ENCODE data around the gene SCARF2.
"Not testable (repeated sequence)": the region's sequence is repeated elsewhere in the genome, so short reads cannot be mapped to it uniquely, and the experiment has no call there.

The SCARF2 gene

DNA sequence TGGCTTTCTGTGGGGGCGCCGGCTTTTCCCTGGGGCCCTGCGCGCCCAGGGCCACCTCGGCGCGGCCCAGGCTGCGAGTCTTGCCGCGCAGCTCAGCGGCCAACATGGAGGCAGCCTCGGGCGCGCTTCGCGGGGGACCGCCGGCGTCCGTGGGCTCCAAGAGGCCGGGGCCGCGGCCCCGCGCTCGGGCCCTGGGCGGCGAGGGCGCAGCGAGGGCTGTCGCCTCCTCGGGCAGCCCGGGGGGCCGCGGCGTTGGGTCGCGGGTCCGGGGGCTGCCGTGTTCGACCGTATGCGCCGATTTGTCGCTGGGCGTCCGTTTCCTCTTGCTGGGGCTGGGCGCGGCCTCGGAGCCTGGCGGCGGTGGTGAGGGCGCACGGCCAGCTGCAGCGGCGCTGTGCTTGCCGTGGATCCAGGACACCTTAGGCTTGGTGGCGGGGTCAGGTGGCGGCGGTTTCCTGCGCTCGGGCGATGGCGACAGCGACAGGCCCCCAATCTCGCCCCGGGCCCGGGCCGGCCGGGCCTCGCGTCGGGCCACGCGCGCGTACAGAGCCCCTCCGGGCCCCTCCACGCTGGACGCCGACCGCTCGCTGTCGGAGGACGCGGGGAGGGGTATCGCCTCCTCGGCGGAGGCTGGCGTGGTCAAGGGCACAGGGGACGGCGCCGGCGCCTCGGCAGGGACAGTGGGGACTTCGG is 11.9 kb downstream of the SCARF2 start:
- DNase-seq, result no peak

DNA sequence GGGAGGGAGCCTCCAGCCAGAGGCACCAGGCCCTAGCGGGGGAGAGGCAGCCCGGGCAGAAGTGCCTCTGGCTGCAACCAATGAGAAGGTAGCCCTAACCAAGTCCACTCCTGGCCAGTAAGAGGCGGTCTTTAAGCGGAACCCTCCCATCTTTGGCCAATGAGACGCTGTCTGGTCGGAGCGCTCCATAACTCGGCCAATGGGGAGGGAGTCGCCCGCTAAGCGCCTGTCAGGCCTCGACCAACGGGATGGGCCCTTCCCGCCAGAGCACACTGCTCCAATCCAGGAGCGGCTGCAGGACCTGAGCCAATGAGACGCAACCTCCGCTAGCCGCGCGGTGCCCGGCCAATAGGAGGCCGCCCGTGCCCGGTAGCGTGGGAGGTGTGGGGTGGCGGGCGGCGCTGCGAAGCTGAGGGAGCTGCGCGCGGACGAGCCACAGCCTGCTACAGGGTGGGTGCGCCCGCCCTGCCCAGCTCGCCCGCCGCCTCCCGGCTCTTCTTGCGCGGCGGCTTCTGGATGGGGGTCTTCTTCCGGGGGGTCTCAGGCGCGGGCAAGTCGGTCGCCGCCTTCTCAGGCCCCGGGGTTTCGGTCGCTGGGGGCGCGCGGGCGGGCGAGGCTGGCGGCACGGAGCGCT is 12.6 kb downstream of the SCARF2 start:
- no peak for DNase-seq

DNA sequence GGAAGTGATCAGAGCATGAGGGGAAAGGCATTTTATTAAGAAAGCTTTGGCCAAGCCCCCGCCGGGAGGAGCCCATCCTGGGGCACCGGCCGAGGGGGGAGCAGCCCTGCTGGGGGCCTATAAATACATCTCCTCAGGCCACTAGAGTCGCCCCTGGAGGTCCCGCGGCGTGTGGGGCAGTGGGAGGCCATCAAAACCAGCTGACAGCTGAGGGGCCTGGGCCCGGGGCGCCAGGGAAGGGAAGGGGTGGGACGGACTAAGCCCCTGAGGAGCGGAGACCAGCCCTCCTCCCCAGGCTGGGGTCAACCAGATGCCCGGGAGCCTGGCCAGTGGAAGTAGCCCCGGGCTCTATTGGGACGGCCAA is 13.1 kb downstream of the SCARF2 start:
- no peak for DNase-seq

DNA sequence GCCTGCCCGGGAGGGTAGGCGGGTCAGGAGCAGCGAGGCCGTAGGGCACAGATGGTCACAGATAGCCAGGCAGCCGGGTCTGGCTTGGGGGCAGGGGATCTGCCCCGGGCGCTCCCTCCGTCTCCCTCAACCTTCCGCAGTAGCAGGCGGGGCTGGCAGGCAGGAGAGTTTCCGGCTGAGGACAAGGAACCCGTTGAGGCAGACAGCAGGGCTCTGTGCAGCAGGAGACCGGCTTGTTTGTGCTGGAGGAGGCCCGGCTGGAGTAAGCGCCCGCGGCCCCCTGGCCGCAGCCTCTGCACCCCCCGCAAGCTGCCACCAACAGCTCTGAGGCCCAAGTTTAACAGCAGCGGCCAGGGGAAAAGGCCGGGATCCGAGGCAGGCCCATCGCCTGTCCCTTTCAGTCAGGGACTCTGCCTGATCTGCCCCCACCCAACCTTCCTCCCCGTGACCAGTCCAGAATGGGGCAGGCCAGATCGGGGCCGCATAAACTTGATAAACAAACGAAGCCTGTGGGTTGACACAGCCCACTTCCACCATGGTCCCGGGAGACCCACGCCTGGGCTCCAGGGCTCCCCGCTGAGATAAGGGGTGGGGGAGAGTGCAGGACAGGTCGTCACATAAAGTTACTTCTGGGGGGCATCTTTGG is 13.6 kb downstream of the SCARF2 start:
- no peak for DNase-seq

DNA sequence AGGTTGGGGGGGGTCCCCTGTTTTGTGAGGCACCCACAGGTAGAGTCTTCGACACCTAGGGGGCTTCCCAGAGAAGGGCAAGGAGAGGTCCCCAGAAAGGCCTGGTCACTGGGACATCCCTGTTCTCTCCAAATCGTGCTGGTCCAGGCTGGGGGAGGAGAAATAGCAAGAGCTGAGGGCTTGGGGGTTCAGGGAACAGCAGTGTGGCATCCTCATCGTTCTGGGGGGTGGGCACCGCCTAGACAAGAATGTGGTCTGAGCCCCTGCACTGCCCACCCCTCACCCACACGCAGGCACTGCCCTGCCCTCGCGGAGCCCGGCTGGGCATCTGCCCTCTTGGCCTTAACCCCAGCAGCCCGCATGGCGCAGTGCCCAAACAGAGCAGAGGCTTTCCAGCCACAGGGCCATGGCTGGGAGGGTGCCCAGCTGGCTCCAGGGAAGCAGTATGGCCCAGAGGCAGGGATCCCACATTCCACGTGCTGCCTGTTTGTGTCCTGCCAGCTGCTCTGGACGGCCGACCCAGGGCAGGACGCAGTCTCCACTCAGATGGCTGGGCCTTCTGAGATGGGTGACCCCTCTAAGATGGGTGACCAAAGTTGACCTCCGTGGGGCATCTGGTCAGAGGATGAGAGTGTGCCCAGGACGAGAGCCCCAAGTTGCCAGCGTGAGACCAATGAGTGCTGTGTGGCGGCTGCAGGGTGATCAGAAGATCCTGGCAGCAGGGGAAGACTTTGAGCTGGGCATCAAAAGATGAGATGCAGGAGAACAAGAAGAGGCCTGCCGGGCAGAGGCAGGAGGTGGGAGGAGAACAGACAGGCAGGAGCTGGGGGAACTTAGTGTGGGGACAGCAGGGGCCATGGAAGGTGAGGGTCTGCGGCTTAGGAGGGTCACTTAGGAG is 14.4 kb downstream of the SCARF2 start:
- DNase-seq, result no peak

DNA sequence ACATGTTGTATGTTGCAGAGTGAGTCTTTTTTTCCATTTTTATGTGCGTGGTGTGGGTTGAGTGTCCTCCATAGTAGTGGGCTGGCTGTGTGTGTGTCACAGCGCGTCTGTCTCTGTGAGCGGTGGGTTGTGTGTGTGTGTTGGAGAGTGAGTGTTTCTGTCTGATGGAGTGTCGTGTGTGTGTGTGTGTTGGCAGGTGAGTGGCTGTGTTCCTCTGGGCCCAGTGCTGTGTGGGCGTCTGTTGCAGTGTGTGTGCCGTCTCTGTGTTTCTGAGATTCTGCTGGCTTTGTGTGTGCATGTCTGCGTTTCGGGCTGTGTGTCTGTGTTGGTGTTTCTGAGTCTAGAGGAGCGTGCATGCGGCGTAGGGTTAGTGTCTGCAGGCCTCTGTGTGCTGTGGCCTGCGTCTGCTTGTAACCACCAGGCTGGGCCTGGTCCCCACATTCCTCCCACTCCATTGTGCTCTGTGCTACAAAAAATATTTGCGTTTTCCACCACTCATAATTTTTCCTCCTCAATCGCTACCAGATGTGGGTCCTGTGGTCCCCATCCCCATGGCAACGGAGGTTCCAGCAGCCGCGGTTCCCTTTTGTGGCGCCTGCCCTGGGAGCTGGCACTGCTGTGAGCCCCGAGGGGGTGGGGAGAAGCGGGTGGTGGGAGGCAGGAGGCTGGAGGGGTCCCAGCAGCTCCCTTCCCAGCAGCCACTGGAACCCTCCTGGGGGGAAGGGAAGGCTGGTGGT is 15.2 kb downstream of the SCARF2 start:
- no peak for DNase-seq

DNA sequence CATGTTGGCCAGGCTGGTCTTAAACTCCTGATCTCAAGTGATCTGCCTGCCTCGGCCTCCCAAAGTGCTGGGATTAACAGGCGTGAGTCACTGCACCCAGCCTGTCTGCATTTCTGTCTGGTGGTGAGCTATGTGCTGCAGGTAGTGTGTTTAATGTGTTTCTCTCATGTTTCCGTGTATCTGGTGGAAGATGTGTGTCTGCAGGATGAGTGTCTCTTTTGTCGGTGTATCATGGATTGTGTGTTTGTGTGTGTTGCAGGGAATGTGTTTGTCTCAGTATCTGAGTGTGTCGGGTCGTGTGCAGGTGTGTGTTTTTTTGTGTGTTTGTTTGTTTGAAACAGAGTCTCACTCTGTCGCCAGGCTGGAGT is 16.1 kb downstream of the SCARF2 start:
- DNase-seq, result no peak

DNA sequence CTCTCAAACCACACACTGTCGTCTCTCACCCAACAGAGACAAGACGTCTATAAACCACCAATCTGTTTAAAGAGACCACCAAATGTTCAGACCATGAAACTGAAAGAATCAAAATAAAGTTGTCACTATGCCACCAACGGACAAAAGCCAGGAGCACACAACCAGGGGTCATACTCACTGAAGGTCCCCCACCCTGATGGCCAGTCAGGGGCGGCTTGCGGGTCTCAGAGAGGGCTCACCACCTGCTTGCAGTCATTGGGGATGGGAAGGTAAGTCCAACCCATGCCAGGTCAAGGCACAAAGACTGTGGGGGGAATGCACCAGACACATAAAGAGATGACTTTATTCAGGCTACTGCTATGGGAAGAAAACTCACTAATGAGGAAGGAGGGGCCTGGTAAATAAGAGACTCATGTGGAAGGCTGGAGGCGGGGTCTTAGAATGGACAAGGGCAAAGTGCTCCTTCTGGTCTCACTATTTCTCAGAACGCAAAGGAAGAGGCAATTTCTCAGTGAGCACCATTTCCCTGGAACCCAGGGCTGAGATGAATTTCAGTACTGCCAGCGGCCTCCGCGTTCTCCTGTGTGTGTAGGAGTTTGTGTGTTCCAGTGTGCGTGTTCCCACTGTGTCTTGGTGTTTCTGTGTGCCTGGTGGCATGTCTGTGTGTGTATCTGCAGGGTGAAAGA is 17.3 kb downstream of the SCARF2 start:
- no peak for DNase-seq

DNA sequence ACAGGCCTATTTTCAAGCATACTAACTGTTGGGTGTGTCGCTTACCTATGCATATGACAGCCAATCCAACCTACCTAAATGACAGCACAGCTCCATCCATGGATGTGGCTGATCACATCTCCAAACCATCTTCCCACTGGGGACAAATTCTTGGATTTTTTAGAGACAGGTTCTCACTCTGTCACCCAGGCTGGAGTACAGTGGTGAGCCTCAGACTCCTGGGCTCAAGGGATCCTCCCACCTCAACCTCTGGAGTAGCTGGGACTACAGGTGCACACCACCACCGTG is 18.0 kb downstream of the SCARF2 start:
- no peak for DNase-seq

DNA sequence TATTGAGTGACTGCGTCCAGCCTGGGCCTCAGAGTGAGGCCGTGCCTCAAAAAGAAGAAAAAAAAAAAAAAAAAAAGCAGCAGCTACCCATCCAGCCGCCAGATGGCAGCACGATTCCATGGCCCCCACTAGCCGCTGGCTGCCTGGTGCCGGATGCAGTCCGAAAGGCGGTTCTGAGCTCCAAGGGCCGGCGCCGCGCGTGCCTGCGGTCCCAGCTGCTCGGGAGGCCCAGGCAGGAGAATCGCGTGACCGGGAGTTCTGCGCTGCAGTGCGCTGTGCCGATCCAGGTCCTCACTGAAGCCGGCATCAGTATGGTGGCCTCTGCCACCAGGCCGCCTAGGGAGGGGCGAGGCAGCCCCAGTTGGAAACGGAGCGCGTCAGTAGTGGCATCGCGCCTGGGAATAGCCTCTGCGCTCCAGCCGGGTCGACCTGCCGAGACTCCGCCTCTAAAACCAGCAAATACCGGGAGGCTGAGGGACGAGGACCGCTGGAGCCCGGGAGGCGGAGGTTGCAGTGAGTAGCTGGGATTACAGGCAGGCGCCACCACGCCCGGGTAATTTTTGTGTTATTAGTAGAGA is 19.3 kb downstream of the SCARF2 start:
- DNase-seq, result peak; percentile 72

DNA sequence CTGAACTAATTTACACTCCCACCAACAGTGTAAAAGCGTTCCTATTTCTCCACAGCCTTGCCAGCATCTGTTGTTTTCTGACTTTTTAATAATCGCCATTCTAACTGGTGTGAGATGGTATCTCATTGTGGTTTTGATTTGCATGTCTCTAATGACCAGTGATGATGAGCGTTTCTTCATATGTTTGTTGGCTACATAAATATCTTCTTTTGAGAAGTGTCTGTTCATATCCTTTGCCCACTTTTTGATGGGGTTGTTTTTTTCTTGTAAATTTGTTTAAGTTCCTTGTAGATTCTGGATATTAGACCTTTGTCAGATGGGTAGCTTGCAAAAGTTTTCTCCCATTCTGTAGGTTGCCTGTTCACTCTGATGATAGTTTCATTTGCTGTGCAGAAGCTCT is 21.9 kb downstream of the SCARF2 start:
- DNase-seq, result not testable (repeated sequence)

DNA sequence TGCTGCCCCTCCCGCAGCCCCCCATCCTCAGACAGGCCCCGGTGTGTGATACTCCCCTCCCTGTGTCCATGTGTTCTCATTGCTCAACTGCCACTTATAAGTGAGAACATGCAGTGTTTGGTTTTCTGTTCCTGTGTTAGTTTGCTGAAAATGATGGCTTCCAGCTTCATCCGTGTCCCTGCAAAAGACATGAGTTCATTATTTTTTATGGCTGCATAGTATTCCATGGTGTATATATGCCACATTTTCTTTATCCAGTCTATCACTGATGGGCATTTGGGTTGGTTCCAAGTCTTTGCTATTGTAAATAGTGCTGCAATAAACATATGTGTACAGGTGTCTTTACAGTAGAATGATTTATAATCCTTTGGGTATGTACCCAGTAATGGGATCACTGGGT is 22.4 kb downstream of the SCARF2 start:
- not testable (repeated sequence) for DNase-seq

DNA sequence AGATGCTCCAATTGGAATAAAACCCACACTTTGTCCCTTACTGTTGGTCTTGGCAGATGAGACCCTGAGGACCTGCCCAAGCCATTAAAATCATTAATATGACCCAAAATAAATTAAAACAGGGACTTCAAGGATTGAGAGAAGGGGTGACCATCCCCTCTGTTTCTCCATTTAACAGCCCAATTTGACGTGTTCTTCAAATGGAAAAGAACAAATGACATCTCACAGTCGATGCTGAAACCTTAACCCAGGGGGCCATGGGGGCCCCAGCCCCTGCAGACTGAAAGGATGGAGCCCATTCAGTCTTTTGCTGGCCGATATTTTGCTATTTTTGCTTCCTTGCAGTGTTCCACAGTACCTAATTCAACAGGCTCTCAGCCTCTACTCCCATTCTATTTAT is 23.2 kb downstream of the SCARF2 start:
- DNase-seq, result no peak

DNA sequence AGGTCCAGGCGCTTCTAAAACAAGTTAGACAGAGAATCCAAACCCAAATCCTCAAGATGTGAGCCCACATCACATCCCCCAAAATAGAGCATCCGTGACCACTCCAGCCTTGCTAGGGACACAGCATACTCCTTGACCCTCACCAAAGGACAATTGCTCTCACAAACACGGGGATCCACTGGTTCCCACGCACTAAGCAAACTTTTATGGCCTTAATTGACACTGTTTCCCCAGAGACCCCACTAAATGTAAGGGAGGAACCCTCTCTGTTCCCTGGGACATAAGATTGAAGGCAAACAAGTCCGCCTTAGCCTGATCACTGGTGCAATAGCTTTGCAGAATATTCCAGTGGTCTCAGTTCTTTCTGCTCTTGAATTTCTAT is 23.6 kb downstream of the SCARF2 start:
- no peak for DNase-seq

DNA sequence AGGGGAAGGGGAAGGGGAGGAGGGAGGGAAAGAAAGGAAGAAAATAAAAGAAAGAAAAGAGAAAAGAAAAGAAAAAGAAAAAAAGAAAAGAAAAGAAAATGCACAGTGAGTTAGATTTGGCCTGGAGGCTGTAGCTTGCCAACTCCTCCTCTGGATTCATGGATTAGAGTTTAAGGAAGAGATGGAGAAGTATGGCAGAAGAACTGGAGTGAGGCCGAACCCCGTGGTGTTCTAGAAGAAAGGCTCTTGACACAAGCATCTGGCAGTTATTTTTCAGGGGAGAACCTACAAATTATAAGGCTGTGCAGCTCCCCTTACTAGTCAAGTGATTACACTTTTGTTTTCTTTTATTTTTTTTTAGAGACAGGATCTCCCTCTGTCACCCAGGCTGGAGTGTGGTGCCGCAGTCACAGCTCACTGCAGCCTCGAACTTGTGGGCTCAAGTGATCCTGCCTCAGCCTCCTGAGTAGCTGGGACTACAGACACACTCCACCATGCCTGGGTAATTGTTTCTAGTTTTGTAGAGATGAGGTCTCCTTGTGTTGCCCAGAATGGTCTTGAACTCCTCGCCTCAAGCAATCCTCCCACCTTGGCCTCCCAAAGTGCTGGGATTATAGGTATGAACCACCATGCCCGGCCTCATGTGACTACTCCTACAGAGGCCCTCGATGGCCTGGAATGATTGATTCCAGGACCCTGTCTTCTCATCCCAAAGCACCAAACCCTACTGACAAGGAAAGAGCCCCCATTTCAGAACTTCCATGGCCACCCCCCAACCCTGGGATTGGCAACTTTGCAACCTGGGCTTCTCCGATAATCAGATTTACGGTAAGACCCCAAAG is 24.2 kb downstream of the SCARF2 start:
- no peak for DNase-seq

DNA sequence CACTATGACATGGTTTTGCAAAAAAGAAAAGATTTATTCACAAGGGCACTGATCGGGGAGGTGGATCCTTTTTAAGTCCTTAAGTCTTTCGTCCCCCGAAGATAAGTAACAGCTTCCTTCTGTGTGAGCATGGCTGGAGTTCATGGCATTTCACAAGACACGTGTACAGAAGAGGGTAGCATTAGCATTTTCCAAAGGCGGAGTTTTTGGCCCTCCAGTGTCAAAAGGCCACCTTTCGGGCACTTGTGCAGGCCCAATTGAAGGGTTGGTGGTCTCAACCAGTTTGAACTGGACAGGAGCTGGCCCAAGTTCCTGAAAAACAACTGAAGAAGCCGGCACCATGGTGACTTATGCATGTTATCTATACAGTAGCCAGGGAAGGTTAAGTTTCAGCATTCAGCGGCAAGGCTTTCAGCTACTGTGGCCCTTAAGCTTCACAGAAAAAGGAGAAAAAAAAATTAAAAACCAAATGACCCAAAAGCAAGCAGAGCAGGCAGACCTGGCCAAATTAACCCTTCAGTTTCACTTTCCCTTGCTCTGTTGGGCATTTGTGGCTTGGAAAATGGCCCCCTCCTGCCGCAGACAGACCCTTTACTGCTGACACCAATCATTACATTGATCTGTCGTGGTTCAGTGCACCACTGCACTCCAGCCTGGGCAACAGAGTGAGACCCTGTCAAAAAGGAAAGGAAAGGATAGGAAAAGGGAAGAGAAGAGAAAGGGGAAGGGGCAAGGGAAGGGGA is 25.0 kb downstream of the SCARF2 start:
- no peak for DNase-seq

DNA sequence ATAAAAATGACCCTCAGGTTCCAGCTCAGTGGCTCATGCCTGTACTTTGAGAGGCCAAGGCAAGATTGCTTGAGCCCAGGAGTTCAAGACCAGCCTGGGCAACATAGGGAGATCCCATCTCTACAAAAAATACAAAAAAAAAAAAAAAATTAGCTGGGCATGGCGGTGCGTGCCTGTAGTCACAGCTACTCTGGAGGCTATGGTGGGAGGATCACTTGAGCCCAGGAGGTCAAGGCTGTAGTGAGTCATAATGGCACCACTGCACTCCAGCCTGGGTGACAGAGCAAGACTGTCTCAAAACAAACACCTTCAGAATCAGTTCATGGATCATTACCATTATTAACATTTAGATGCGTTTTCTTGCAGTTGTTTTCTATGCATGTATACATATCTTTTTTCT is 28.2 kb downstream of the SCARF2 start:
- not testable (repeated sequence) for DNase-seq

DNA sequence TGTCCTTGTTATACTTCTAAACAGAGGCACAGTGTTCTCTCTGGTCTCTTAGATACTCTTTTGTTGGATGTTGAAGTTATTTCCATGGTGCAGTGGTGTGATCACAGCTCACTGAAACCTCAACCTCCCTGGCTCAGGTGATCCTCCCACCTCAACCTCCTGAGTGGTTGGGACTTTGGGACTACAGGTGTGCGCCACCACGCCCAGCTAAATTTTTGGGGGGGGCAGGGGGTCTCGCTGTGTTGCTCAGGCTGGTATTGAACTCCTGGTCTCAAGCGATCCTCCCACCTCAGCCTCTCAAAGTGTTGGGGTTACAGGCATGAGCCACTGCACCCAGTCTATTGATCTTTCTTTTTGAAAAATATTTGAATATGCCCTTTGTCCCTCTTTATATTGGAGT is 28.7 kb downstream of the SCARF2 start:
- no peak for DNase-seq

DNA sequence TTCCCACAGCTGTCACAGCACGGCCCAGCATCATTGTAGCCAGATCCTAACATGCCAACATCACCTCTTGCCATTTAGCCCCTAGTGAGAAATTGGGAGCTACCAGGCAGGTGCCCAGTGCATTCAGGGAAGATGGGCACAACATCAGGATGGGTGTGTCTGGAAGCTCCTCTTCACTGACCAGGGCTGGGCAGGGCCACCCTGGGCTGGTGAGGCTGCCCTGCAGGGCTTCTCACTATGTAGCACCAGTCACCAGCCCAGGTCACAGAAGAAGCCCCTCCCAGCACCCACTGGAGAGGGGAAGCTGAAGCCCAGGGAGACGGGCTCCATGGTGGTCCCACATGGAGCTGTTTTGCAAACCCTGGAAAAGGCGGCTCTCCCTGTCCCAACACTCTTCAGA is 29.8 kb downstream of the SCARF2 start:
- DNase-seq, result no peak

DNA sequence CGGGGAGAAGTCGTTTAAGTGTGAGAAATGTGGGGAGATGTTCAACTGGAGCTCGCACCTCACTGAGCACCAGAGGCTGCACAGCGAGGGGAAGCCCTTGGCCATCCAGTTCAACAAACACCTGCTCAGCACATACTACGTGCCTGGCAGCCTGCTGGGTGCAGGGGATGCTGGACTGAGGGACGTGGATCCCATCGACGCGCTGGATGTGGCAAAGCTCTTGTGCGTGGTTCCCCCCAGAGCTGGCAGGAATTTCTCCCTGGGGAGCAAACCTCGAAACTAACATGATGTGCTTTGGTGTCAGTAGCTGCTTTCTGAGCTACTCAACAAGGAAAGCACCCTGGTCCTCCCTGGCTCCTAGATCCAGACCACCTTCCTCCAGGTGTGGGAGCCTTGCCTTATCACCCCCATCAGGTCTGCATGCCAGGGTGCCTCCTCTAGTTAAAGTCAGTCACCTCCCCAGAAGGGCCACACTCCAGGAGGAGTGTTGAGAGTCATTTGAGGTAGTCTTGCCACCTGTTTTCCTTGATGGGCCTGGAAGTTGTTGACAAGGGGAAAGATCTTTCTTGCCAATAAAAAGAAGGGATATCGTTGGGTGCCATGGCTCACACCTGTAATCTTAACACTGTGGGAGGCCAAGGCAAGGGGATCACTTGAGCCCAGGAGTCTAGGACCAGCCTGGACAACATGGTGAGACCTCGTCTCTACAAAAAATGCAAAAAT is 30.8 kb downstream of the SCARF2 start:
- no peak for DNase-seq
